Mesenchymal stem cell (in vitro differentiated cells and primary cell): ENCODE data around the gene ATP2A1.
A peak's percentile ranks its signal among the peaks of the same experiment; 100 is the strongest.

ENCODE experiments used
- DNase-seq: peaks from one replicate; pipeline ENCODE4 v3.0.0-alpha.2; 2013
- H2AFZ ChIP-seq: one replicate; pipeline ENCODE4 v1.6.1; 2013; ENCODE audit warnings: low read depth, mild to moderate bottlenecking, control low read depth, inconsistent platforms, low read length, moderate library complexity
- H2AK5ac ChIP-seq: 2 replicates; pipeline ENCODE4 v1.6.1; 2013; ENCODE audit warnings: low read length, moderate library complexity, mild to moderate bottlenecking, inconsistent platforms; ENCODE audit not compliant: severe bottlenecking
- H2BK120ac ChIP-seq: one replicate; pipeline ENCODE4 v1.6.1; 2013; ENCODE audit warnings: low read depth, mild to moderate bottlenecking, inconsistent platforms, low read length, moderate library complexity
- H2BK12ac ChIP-seq, 2 experiments: one replicate each; pipeline ENCODE4 v1.6.1; 2013; ENCODE audit warnings: inconsistent platforms in 2 of 2, low read length in 2 of 2, mild to moderate bottlenecking in 2 of 2, moderate library complexity in 2 of 2, control low read depth in 1 of 2
- H2BK15ac ChIP-seq: one replicate; pipeline ENCODE4 v1.6.1; 2013; ENCODE audit warnings: mild to moderate bottlenecking, low read depth, inconsistent platforms; ENCODE audit not compliant: poor library complexity, severe bottlenecking
- H2BK5ac ChIP-seq: 2 replicates; pipeline ENCODE4 v1.6.1; 2013; ENCODE audit warnings: low read depth, mild to moderate bottlenecking, low read length, control low read depth, inconsistent platforms; ENCODE audit not compliant: poor library complexity, severe bottlenecking
- H3K14ac ChIP-seq, 2 experiments: one replicate each; pipeline ENCODE4 v1.6.1; 2013; ENCODE audit warnings: inconsistent platforms in 2 of 2, low read length in 2 of 2, control low read depth in 1 of 2, mild to moderate bottlenecking in 1 of 2, moderate library complexity in 1 of 2
- H3K18ac ChIP-seq, 2 experiments: one replicate each; pipeline ENCODE4 v1.6.1; 2013; ENCODE audit warnings: inconsistent platforms in 2 of 2, low read length in 2 of 2, control low read depth in 1 of 2, low read depth in 1 of 2, mild to moderate bottlenecking in 1 of 2
- H3K23ac ChIP-seq, 2 experiments: one replicate each; pipeline ENCODE4 v1.6.1; 2013; ENCODE audit warnings: inconsistent platforms in 2 of 2, low read length in 2 of 2, mild to moderate bottlenecking in 2 of 2, moderate library complexity in 2 of 2, control low read depth in 1 of 2
- H3K27ac ChIP-seq: 2 replicates; pipeline ENCODE4 v1.5.1; 2013; ENCODE audit warnings: mild to moderate bottlenecking, moderate library complexity, low read length, control low read depth, inconsistent platforms; ENCODE audit not compliant: poor library complexity, severe bottlenecking
- H3K27me3 ChIP-seq, 2 experiments: 2 replicates each; pipeline versions ENCODE4 v1.6.1 to v1.7.0; 2013; ENCODE audit warnings: low read length in 2 of 2, mild to moderate bottlenecking in 2 of 2, moderate library complexity in 2 of 2, control low read depth in 1 of 2, inconsistent platforms in 1 of 2; ENCODE audit not compliant: control insufficient read depth in 1 of 2, insufficient read depth in 1 of 2
- H3K36me3 ChIP-seq, 2 experiments: 2 replicates each; pipeline versions ENCODE4 v1.6.1 to v1.7.0; 2013; ENCODE audit warnings: low read length in 2 of 2, control low read depth in 1 of 2, inconsistent platforms in 1 of 2, low read depth in 1 of 2, mild to moderate bottlenecking in 1 of 2; ENCODE audit not compliant: insufficient read depth in 2 of 2, control insufficient read depth in 1 of 2
- H3K4ac ChIP-seq, 2 experiments: one replicate each; pipeline ENCODE4 v1.6.1; 2013; ENCODE audit warnings: inconsistent platforms in 2 of 2, low read length in 2 of 2, mild to moderate bottlenecking in 2 of 2, moderate library complexity in 2 of 2, control low read depth in 1 of 2, low read depth in 1 of 2
- H3K4me1 ChIP-seq: 2 replicates; pipeline ENCODE4 v1.6.1; 2013; ENCODE audit warnings: low read depth, low read length, control low read depth; ENCODE audit not compliant: control insufficient read depth, insufficient read depth
- H3K4me2 ChIP-seq: 2 replicates; pipeline ENCODE4 v1.6.1; 2013; ENCODE audit warnings: low read length, mild to moderate bottlenecking, inconsistent platforms; ENCODE audit not compliant: poor library complexity, severe bottlenecking
- H3K4me3 ChIP-seq, 2 experiments: 2 replicates each; pipeline versions ENCODE4 v1.5.1 to v1.7.0; 2013; ENCODE audit warnings: low read length in 2 of 2, mild to moderate bottlenecking in 2 of 2, control low read depth in 1 of 2, low read depth in 1 of 2; ENCODE audit not compliant: insufficient read depth in 1 of 2
- H3K79me1 ChIP-seq: replicated peaks from 2 replicates; pipeline ENCODE4 v1.6.1; 2013; ENCODE audit warnings: mild to moderate bottlenecking, control low read depth, low read length, inconsistent platforms; ENCODE audit not compliant: poor library complexity, severe bottlenecking
- H3K9ac ChIP-seq: 2 replicates; pipeline ENCODE4 v1.7.0; 2013; ENCODE audit warnings: mild to moderate bottlenecking, low read length, moderate library complexity
- H3K9me3 ChIP-seq: 2 replicates; pipeline ENCODE4 v1.7.0; 2013; ENCODE audit warnings: mild to moderate bottlenecking, low read length; ENCODE audit not compliant: control insufficient read depth
- H4K8ac ChIP-seq: one replicate; pipeline ENCODE4 v1.6.1; 2013; ENCODE audit warnings: inconsistent platforms, mild to moderate bottlenecking, low read length, moderate library complexity
- H4K91ac ChIP-seq: one replicate; pipeline ENCODE4 v1.6.1; 2013; ENCODE audit warnings: mild to moderate bottlenecking, low read length, inconsistent platforms
- WGBS: methylation state at CpG from one replicate; pipeline ENCODE4 v1.1.7; 2013; ENCODE audit warnings: mixed read lengths; 5-methylcytosine and 5-hydroxymethylcytosine counted together

ATP2A1 gene

GRCh38 chr16:28935346-28935745 is 57.1 kb downstream of the ATP2A1 start:
- Histone ChIP-seq H2BK15ac (no peak overlapping the region), H2AFZ (no peak overlapping the region), H2BK12ac (no peak overlapping the region), H2BK120ac (no peak overlapping the region), H3K9ac (no peak overlapping the region), H2AK5ac (no peak overlapping the region), H4K8ac (no peak overlapping the region), H4K91ac (no peak overlapping the region), H3K27ac (no peak overlapping the region), H3K4me2 (no peak overlapping the region), H3K4ac (no peak overlapping the region), H3K4me1 (peaks cover 2% of the 10 kb centered on the region), H3K4me3 (no peak overlapping the region), H3K27me3 (peaks cover 0 to 12% of the 10 kb centered on the region in 2 experiments), H3K14ac (no peak overlapping the region), H3K36me3 (no peaks in the 10 kb centered on the region), H2BK5ac (no peak overlapping the region), H3K79me1 (no peaks in the 10 kb centered on the region), H3K23ac (no peak overlapping the region), H3K9me3 (no peaks in the 10 kb centered on the region), H3K18ac (no peak overlapping the region)
- DNase-seq, result no peak
- 98% methylated on average over 2 of the region's 4 CpGs for WGBS

- DNase-seq, result peak; percentile 35
- Histone ChIP-seq H3K27ac (no peak overlapping the region), H2AK5ac (no peak overlapping the region), H4K91ac (no peak overlapping the region), H3K4me1 (no peaks in the 10 kb centered on the region), H3K9me3 (no peaks in the 10 kb centered on the region), H3K27me3 (peaks cover 0 to 12% of the 10 kb centered on the region in 2 experiments), H2BK15ac (no peak overlapping the region), H2BK5ac (no peak overlapping the region), H4K8ac (no peak overlapping the region), H3K14ac (no peak overlapping the region), H3K4me3 (peak overlapping the region in 1 of 2 experiments; percentile 65), H3K9ac (no peak overlapping the region), H3K18ac (no peak overlapping the region), H3K23ac (no peak overlapping the region), H2AFZ (peak overlapping the region; percentile 36), H3K79me1 (no peaks in the 10 kb centered on the region), H3K4me2 (no peak overlapping the region), H2BK120ac (no peak overlapping the region), H3K36me3 (no peaks in the 10 kb centered on the region), H3K4ac (no peak overlapping the region), H2BK12ac (no peak overlapping the region)
- 64% methylated on average over 36 of the region's 36 CpGs for WGBS
These were observed 57.9 kb downstream of the ATP2A1 start for GRCh38 chr16:28935924-28936783.

- Histone ChIP-seq H3K9ac (no peak overlapping the region), H3K18ac (no peak overlapping the region), H2BK5ac (no peak overlapping the region), H3K79me1 (no peaks in the 10 kb centered on the region), H4K91ac (no peak overlapping the region), H3K4me3 (no peak overlapping the region), H2BK12ac (no peak overlapping the region), H3K14ac (no peak overlapping the region), H3K27ac (no peak overlapping the region), H2BK15ac (no peak overlapping the region), H3K4me2 (no peak overlapping the region), H2AK5ac (no peak overlapping the region), H2BK120ac (no peak overlapping the region), H2AFZ (no peak overlapping the region), H3K4me1 (no peaks in the 10 kb centered on the region), H3K4ac (no peak overlapping the region), H3K23ac (no peak overlapping the region), H4K8ac (no peak overlapping the region), H3K9me3 (no peaks in the 10 kb centered on the region), H3K27me3 (peaks cover 0 to 12% of the 10 kb centered on the region in 2 experiments), H3K36me3 (no peaks in the 10 kb centered on the region)
- DNase-seq, result no peak
- WGBS, result 89% methylated on average over 26 of the region's 26 CpGs
These were observed 58.5 kb downstream of the ATP2A1 start for GRCh38 chr16:28936784-28937155.

- Histone ChIP-seq H4K91ac (no peak overlapping the region), H2BK12ac (no peak overlapping the region), H3K79me1 (no peaks in the 10 kb centered on the region), H3K27ac (no peak overlapping the region), H2AFZ (no peak overlapping the region), H2AK5ac (no peak overlapping the region), H3K4me1 (no peaks in the 10 kb centered on the region), H3K9ac (no peak overlapping the region), H3K4me3 (no peak overlapping the region), H3K36me3 (no peaks in the 10 kb centered on the region), H3K4me2 (no peak overlapping the region), H3K23ac (no peak overlapping the region), H4K8ac (no peak overlapping the region), H3K4ac (no peak overlapping the region), H2BK5ac (no peak overlapping the region), H3K18ac (no peak overlapping the region), H2BK15ac (no peak overlapping the region), H3K27me3 (peaks cover 0 to 12% of the 10 kb centered on the region in 2 experiments), H3K14ac (no peak overlapping the region), H3K9me3 (no peaks in the 10 kb centered on the region), H2BK120ac (no peak overlapping the region)
- no peak for DNase-seq
- WGBS, result 94% methylated on average over 11 of the region's 14 CpGs
These were observed 59.1 kb downstream of the ATP2A1 start for GRCh38 chr16:28937222-28937876.
